HepG2 (cell line): ENCODE measurements around the gene SLC35F6.

ENCODE experiments used
- CHD2 ChIP-seq: IDR thresholded peaks from 2 replicates; pipeline ENCODE4 v1.6.1; 2011; ENCODE audit warnings: low read depth, low read length, improper control_type of control experiment
- EP300 ChIP-seq, 3 experiments: sonication (generic) in 1 of 3; formaldehyde crosslinking in 1 of 3; IDR thresholded peaks; 2 replicates each; pipeline versions ENCODE4 v1.5.1 to v1.6.1; 2011 to 2020; ENCODE audit warnings: low read depth in 2 of 3, low read length in 2 of 3, borderline replicate concordance in 1 of 3, improper control_type of control experiment in 1 of 3, mild to moderate bottlenecking in 1 of 3, missing genetic modification reagents in 1 of 3, moderate library complexity in 1 of 3
- HMG20A ChIP-seq: IDR thresholded peaks from 2 replicates; pipeline ENCODE4 v1.6.1; 2016; ENCODE audit warnings: borderline replicate concordance
- POLR2A ChIP-seq, 2 experiments: IDR thresholded peaks; 2 replicates each; pipeline ENCODE4 v1.6.1; 2011; ENCODE audit warnings: low read depth in 2 of 2, low read length in 2 of 2, mild to moderate bottlenecking in 1 of 2, moderate library complexity in 1 of 2; ENCODE audit not compliant: insufficient read depth in 1 of 2
- TAF1 ChIP-seq: sonication (generic); formaldehyde crosslinking; IDR thresholded peaks from 2 replicates; pipeline ENCODE4 v1.4.0; 2020; ENCODE audit warnings: missing genetic modification reagents
- TF ChIP-seq, protein P1 (sequence below): sonication (generic); formaldehyde crosslinking; IDR thresholded peaks from 2 replicates; pipeline ENCODE4 v1.4.0; 2020; ENCODE audit warnings: missing genetic modification reagents

- no peak for TF ChIP-seq HMG20A (CRISPR knock-in tag)
- no peak for TF ChIP-seq POLR2A (IDR thresholded peaks at IDR 0.05; ENCODE audit: insufficient read depth in 1 of 2, low read depth in 2 of 2, low read length in 2 of 2)
- no peak for TF ChIP-seq TAF1 (CRISPR knock-in tag)
- TF ChIP-seq, protein P1, sequence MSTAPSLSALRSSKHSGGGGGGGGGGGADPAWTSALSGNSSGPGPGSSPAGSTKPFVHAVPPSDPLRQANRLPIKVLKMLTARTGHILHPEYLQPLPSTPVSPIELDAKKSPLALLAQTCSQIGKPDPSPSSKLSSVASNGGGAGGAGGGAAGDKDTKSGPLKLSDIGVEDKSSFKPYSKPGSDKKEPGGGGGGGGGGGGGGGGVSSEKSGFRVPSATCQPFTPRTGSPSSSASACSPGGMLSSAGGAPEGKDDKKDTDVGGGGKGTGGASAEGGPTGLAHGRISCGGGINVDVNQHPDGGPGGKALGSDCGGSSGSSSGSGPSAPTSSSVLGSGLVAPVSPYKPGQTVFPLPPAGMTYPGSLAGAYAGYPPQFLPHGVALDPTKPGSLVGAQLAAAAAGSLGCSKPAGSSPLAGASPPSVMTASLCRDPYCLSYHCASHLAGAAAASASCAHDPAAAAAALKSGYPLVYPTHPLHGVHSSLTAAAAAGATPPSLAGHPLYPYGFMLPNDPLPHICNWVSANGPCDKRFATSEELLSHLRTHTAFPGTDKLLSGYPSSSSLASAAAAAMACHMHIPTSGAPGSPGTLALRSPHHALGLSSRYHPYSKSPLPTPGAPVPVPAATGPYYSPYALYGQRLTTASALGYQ (CRISPR knock-in tag), result no peak
- no peak for TF ChIP-seq EP300 (IDR thresholded peaks at IDR 0.05; ENCODE audit: low read depth in 2 of 2, low read length in 2 of 2)
- TF ChIP-seq EP300 (CRISPR knock-in tag; IDR thresholded peaks at IDR 0.05; ENCODE audit: borderline replicate concordance), result no peak
- TF ChIP-seq CHD2, result no peak
Measured at GRCh38 chr2:26752656-26753055, 11.4 kb upstream of the SLC35F6 start.
